ENCODE results near the gene DCTD.

Gene DCTD

DNA sequence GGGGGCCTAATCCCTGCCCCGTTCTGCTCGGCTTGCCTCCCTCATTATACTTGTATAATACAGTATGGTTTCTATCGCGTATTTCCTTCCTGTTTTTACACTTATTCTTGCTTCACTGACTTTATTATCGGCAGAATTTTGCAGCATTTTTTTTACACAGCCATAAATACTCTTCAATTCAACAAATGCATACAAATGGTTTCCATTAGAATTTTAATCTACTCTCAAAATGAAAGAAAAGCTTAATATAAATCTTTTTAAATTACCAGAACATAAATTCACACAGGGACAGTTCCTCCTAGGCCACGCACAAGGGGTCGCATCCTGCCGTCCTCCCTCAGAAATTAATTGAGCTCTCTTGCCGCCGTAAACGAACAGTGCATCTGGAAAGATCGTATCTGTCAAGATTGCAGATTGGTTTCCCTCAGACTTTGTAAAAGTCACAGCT is 42.9 kb downstream of the DCTD start:
- no peak for DNase-seq

DNA sequence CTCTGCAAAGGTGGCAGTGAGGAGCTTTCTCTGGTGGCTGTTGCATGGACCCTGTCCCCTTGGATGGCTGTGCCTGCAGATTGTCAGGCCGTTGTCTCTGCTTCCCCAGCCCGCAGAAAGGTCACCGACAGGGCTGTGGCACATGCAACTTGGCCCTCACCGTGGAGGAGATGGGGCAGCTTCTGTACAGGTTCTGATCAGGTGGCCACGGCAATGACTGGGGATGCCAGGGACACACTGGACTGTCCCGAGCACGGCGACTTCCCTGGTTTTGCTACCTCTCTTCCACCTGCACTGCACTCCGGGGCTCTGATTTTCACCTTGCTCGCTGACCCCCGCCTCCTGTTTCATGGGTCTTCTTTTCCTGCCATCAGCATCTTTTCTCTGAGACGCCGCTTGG is 43.5 kb downstream of the DCTD start:
- no peak for DNase-seq

DNA sequence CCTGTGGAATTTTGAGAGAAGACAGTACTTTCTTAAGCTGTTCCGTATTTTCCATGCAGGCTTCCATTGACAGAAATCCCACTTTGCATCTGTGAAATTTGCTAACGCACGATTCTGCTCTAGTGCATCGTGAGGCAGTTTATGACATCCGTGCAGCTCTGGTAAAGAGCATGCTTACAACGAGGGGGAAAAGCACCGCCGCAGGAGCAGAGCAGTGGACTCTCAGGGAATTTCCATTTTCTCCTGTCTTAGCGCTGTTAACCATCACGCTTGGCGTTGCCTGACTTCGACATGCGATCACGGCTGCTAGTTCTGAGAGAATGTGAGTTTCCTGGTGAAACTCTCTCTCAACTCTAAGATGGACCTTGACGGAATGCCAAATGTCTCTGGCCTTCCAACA is 43.9 kb downstream of the DCTD start:
- DNase-seq: no peak

DNA sequence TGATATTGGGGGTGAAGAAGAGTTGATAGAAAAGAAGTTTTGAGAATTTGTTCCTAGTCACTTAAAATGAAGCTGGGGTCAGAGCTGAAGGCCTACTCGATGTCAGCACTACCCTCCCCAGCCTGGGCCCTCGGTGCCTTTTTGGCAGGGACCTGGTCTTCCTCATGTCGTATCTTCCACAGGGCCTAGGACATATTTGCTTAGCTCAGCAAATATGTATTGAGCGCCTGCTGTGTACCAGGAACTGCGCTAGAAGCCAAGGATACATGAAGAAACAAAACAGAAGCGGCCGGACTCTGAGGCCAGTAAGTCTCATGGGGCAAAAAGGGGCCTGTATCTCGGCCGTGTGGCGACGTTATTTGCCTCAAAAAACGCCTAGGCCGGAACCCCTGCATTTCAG is 44.3 kb downstream of the DCTD start:
- DNase-seq: no peak

DNA sequence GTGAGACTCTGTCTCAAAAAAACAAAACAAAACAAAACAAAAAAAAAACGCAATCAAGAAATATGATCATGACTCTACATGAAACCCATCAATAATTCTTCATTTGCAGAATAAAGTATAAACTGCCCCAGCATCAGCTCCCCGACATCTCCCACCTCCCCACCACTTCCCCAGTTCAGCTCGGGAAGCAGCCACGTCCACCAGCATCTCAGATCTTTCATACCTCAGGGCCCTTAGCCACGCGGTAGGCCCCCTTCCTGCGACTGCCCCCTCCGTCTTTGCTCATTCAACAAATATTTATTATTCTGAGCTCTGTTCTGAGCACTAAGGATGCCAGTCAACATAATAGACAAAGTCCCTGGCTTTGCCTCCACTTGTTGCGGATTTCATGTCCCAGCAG is 45.6 kb downstream of the DCTD start:
- DNase-seq: no peak

DNA sequence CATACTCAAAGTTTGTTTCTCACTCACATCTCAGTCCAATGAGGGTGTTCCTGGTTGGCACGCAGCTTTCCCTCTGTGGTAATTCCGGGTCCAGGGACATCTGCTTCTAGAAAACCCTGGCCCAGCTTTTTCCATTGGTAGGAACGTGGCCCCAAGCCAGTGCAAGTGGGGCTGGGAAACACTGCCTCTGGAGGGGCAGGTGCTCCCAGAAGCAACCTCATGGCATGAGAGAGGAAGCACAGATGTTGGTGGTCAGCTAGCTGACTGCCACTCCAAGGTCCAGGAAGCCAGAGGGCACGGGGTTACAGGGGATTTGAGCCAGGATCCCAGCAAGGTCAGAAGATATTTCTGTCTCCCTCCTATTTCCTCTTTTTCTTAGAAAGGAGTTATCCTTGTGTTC is 47.5 kb downstream of the DCTD start:
- no peak for DNase-seq

DNA sequence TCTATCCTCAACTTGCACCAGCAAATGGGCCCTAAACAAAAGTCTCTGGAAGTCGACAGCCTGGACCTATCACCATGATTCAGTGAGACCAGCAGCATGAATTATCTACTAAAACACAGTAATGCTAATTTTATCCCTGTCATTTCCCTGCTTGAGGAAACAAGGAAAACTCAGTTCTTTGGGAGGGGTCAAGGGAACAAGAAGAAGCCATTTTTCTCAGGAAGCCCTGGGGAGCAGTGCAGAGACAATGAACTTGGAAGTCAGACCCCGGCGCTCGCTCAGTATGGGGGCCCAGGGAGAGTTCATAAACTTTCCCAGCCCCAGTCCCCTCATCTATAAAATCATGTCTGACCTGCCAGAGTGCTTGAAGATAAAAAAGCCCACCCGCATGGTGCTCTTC is 50.4 kb downstream of the DCTD start:
- no peak for DNase-seq

DNA sequence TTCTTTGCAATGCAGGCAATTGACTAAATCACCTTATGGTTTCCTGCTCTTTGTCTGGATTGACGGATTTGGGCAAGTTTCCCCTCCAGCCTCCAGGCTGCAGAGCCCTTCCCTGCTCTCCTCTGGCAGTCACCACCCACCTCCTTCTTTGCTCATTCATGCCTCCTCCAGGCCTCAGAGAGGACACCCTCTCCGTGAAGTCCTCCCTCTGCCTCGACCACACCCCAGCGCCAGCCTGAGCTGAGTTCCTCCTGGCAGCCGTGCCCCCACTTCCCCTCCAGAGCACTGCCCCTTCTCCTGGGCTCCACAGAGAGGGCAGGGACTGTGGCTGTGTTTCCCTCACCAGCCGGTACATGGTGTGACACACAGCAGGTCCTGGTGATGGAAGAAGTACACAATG is 53.7 kb downstream of the DCTD start:
- no peak for DNase-seq

DNA sequence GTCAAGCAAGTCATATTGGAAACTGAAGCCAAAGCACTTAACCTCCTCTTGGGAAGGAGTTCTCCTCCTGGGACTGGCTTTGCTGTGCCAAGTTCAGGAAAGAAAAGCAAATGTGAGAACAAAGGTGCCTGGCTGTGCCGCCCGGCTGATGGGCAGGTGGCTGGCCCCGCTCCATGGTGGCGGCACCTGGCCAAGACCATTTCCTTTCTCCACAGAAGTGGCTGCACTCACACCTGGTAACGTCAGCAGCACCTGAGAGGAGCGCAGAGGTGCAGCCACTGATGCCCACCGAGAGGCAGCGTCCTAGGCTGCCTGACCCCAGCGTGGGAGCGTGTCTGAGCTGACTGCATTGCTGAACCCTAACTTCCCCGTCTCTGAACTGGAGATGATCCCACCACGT is 54.3 kb downstream of the DCTD start:
- no peak for DNase-seq

DNA sequence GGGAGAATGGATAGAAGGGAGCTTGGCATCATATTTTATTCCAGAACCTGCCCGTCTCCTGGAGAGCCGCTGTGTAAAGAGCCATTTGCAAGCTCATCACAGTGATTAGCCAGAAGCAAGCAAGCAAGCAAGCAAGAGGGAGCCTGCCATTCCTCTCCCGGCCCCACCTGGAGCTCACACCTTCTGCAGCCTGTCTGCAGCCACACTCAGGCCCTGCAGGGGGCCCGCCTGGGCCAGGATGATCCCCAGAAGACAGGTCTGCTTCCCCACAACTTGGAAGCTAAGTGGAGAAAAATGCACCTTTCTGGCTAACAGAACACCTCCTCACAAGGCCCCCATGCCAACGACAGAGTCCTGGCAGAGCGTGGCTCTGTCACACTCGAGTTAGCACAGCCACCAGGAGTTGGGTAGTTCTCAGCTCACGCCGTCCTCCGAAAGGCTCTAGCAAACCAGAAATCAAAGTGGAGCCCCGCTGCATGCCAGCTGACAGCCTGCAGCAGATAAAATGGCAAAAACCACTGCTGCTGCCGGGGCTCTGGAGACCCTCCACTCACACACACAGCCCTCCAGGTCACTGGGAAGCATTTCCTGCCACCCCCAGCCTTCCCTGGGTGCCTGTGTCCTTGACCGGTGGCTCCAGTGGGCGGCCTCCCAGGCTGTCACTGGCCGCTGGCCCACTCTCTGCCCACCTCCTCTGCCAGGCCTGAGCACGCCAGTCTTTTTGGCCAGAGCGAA is 54.9 kb downstream of the DCTD start:
- DNase-seq: no peak

DNA sequence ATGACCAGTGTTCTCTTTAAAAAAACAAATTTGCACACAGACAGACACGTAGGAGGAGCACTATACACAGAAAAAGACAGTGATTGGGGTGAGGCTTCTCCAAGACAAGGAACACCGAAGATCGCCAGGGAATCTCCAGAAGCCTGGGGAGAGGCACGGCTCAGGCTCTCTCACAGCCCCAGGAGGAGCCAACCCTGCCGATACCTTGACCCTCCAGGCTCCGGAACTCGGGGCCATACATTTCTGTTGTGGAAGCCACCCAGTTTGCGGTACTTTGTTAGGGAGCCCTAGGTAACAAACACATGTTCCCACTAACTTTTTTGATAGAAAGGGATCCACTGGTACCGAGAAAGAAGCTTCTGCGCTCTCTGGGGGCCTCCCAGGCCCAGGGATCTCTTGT is 55.8 kb downstream of the DCTD start:
- DNase-seq: no peak

DNA sequence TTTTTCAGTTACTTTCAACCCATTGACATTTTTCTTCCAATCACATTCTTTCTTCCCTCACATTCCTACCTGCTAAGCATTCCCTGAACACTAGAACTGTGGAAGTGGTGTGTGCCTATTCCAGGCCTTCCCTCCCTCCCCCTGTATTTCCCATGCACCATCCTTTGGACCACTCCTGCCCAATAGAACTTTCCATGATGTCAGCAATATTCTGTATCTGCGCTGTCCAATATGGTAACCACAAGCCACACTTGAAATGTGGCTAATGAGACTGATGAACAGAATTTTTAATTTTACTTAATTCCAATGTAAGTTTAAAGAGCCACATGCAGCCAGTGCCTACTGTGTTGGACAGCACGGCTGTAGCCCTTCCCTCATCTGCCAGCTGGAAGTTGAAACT is 57.5 kb downstream of the DCTD start:
- no peak for DNase-seq

DNA sequence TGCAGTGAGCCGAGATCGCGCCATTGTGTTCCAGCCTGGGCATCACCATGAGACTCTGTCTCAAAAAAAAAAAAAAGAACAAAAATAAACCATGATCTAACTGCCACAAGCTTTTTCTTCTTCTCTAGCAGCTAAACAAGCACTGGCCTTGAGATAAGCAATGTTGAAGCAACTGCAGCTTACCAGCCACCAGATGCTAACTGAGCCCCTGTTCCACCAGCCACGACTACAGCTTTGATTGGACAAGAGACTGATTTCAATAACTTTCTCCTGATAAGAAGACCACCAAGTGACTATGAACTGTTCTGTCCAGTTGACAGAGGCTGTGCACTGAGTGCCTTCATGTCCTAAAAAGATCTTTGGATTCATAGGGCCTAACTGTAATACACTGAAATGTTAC is 58.5 kb downstream of the DCTD start:
- no peak for DNase-seq

DNA sequence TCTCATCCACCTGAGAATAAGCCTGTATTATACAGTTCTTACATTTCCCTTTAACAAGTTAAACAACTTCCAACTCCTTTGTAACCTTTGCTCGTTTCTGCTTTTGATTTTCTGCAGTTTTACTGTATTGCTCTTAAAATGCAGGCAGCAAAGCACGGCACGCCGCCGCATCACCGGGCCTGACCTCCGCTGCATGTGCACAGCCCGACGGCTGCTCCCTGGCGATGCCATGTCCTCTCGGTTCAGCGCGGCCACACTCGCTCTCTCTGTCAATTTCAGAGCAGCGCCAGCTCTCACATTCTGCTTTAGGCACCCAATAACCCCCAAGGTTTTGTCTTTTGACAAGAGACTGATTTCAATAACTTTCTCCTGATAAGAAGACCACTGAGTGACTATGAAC is 60.3 kb downstream of the DCTD start:
- no peak for DNase-seq

DNA sequence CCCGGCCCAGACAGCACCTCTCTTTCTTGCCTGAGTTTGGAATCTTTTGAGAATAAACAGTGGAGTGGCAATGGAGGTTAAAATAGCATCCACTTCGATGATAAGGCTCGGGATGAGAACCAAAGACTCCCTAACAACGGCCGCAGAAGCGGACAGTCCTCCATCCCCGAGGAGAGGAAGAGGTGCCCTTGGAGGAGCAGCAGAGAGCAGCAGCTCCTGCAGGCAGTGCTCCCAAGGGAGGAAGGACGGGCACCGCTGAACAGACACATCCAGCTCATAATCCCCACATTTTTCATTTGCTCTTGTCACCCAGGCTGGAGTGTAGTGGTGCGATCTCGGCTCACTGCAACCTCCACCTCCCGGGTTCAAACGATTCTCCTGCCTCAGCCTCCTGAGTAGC is 61.3 kb downstream of the DCTD start:
- DNase-seq: no peak

DNA sequence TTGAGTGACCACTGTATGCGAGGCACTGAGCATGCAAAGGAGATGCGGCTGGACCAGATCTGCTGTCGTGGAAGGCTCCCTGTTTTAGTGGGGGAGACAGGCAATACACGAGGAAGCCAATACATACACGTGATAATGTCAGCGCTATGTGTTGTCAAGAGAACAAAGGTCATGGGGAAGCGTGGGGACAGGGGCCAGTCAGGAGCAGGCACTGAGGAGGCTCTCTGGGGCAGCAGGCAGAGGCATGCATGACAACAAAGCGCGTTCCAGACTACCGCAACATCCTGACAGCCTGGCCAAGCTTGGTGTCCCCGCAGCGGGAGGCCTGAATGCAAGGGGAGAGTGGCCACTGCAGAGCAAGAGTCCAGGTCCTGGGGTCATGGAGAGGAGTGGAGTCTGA is 61.9 kb downstream of the DCTD start:
- DNase-seq: no peak

DNA sequence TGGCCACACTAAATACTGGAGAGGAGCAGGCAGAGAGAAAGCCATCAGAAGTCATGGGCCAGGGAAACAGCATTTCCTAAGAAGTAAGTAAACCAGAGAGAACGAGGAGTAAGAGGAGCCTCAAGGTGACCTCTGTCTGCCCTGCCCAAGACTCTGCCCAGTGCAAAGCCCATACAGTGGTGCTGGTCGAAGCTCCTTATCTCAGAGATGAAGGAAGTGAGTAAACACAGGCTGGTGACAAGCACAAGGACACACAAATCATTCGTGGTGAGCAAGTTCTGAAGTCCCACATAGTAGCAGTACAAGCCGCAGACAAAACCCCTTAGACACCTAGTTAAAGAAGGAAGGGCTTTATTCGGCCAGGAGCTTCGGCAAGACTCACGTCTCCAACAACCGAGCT is 62.7 kb downstream of the DCTD start:
- no peak for DNase-seq

DNA sequence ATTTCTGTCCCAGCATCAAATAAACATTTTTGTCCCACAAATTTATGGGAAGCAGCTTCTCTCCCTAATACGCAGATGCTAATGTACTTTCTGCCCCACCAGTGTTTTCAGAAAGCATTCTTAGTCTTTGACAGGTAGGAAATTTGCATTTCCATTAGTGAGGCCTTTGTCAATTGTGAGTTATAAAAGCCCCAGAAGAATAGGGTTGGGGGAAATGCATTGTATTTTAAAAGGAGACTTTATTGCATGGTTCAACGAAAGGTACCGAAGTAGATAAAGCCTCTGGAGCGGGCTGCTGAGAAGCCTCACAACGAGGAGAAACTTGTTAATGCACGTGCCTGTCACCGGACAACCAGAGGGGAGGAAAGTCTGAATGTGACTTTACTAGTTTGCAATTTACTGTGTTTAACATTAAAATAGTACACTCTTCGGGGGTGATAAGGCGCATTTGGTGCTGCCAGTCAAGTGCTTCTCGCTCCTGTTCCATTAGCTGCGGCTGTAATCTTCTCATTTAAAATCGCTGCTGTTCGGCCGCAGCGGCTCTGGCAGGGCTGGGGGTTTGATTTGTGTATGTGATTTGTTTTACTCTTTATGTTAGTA is 63.4 kb downstream of the DCTD start:
- DNase-seq: no peak

DNA sequence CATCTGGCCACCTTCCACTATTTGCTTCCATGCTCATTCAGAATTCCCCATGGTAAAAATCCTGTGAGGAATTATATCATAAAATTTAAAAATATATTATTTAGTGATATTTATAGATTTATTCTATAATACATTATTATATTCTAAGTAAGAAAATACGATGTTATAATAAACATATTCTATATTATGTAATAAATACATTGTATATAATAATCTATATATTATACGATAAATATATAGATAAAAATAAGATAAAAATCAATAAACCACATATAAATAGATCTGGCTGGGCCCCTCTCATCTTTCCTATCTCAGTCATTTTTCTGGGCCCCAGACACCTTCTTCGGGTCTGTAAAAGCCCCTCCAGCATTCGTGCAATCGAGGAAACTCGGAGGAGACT is 68.5 kb downstream of the DCTD start:
- no peak for DNase-seq

DNA sequence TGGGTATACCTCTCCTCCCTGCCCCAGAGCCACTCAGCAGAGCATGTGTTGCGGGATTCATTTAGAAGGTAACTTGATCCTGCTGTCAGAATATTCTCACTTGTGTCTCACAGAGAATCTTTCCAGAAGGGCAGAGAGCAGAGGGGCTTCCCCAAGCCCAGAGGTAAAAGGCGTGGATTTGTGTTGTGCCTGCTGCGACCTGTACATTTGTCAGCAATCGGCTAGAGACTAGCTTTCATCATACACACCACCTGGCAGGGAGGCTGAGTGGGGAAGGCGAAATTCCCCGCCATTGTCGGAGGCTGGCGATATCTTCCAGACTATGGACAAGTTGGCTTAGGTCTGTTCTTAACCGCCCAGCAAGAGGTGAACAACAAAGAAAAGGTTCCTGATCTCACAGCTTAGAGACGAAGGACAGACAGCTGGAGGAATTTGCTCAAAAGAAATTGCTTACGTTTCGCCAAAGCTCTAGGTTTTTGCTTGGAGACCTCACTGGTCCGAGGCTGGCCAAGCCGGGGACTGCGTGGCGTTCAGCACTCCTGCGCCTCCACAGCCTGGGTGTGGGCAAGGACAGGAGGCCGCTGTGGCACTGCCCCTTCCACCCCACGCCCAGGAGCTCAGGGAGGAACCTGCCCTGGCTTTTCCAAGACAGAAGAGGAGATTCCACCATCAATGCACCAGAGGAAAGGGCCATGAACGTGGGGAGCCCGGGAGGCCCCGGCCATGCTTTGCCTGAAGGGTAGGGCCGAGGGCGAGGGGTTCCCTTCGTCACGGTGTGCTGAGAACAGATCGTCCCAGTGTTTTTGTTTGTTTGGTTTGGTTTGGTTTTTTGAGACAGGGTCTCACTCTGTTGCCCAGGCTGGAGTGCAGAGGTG is 69.4 kb downstream of the DCTD start:
- DNase-seq: no peak

DNA sequence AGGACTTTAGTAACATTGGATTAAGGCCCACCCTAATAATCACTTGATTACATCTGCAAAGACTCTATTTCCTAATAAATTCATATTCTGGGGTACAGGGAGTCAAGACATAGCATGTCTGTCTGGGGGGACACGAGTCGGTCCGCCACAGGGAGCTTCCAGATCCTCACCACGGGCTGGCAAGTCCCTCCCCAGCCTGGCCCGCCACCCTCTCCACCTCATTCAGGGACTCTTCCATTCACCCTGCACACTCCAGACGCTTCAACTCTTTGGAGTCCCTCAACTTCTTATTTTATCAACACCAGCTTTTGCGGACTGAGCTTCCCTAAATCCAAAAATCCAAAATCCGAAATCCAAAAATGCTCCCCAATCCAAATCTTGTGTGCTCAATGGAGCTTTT is 71.2 kb downstream of the DCTD start:
- DNase-seq: no peak

DNA sequence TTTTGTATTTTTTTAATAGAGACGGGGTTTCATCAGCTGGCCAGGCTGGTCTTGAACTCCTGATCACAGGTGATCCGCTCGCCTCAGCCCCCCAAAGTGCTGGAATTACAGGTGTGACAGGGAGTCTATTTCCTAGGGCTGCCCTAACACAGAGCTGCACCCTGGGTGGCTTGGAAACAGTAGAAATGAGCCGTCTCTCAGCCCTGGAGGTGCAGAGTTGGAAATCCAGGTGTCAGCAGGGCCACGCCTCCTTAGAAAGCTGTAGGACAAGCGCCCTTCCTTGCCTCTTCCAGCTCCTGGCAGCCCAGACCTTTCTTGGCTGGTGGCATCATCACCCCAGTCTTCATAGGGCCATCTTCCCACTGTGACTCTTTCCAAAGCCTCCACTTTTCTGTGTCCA is 71.6 kb downstream of the DCTD start:
- DNase-seq: no peak

Data from amygdala (tissue), 56 donors.